HepG2 (cell line): Measurements from ENCODE around the gene ABCG8. TPM values are rescaled to one million over a fixed set of nuclear protein-coding genes. Genes with fewer than 3 reads are reported as not detected.
A peak's percentile ranks its signal among the peaks of the same experiment; 100 is the strongest.

Experiments
- FLYWCH1 ChIP-seq: sonication (generic); formaldehyde crosslinking; IDR thresholded peaks from 2 replicates; pipeline ENCODE4 v1.8.1; 2023; ENCODE audit warnings: mild to moderate bottlenecking, missing genetic modification reagents
- GLI4 ChIP-seq: sonication (generic); formaldehyde crosslinking; IDR thresholded peaks from 2 replicates; pipeline ENCODE4 v1.5.1; 2020; ENCODE audit warnings: missing genetic modification reagents, mild to moderate bottlenecking, moderate library complexity, borderline replicate concordance
- HIVEP1 ChIP-seq: sonication (generic); formaldehyde crosslinking; IDR thresholded peaks from 2 replicates; pipeline ENCODE4 v1.4.0; 2020; ENCODE audit warnings: mild to moderate bottlenecking, missing genetic modification reagents
- ISX ChIP-seq: sonication (generic); formaldehyde crosslinking; conservative IDR thresholded peaks from 2 replicates; pipeline ENCODE4 v1.5.0; 2020; ENCODE audit warnings: missing genetic modification reagents
- MATR3 ChIP-seq: sonication (generic); formaldehyde crosslinking; IDR thresholded peaks from 2 replicates; pipeline ENCODE4 v1.4.0; 2020; ENCODE audit warnings: missing genetic modification reagents
- MEIS2 ChIP-seq: sonication (generic); formaldehyde crosslinking; IDR thresholded peaks from 2 replicates; pipeline ENCODE4 v1.9.0; 2021; ENCODE audit warnings: mild to moderate bottlenecking, missing genetic modification reagents
- MIER2 ChIP-seq: IDR thresholded peaks from 2 replicates; pipeline ENCODE4 v1.6.1; 2016; ENCODE audit warnings: missing biosample characterization, missing genetic modification reagents
- NONO ChIP-seq, 2 experiments: fragments of 450-650 bp in 1 of 2; sonication (generic) in 1 of 2; formaldehyde crosslinking in 1 of 2; IDR thresholded peaks in 1 of 2; conservative IDR thresholded peaks in 1 of 2; 2 replicates each; pipeline versions ENCODE4 v1.6.1 to v1.8.0; 2017 to 2022; ENCODE audit warnings: mild to moderate bottlenecking in 1 of 2, missing genetic modification reagents in 1 of 2, moderate library complexity in 1 of 2
- RBFOX2 ChIP-seq: fragments of 200-400 bp; formaldehyde crosslinking; IDR thresholded peaks from 2 replicates; pipeline ENCODE4 v1.6.1; 2017; ENCODE audit warnings: low read depth, mild to moderate bottlenecking, low read length
- REL ChIP-seq: sonication (generic); formaldehyde crosslinking; conservative IDR thresholded peaks from 2 replicates; pipeline ENCODE4 v1.8.0; 2022; ENCODE audit warnings: mild to moderate bottlenecking, missing genetic modification reagents, moderate library complexity
- RNF2 ChIP-seq: fragments of 450-650 bp; conservative IDR thresholded peaks from 2 replicates; pipeline ENCODE4 v1.6.1; 2016; ENCODE audit warnings: low read depth
- SOX13 ChIP-seq, 3 experiments: fragments of 450-650 bp in 1 of 3; sonication (generic) in 1 of 3; formaldehyde crosslinking in 1 of 3; IDR thresholded peaks in 2 of 3; conservative IDR thresholded peaks in 1 of 3; 2 replicates each; pipeline versions ENCODE4 v1.5.0 to v1.6.1; 2016 to 2020; ENCODE audit warnings: antibody characterized with exemption in 1 of 3, mild to moderate bottlenecking in 1 of 3, missing compliant biosample characterization in 1 of 3, missing genetic modification reagents in 1 of 3, moderate library complexity in 1 of 3
- SUZ12 ChIP-seq: fragments of 150-350 bp; IDR thresholded peaks from 2 replicates; pipeline ENCODE4 v1.6.1; 2014; ENCODE audit warnings: low read depth, low read length
- SYNCRIP ChIP-seq: fragments of 200-400 bp; formaldehyde crosslinking; IDR thresholded peaks from 2 replicates; pipeline ENCODE4 v1.6.1; 2018; ENCODE audit warnings: mild to moderate bottlenecking, low read depth, low read length; ENCODE audit not compliant: insufficient read depth
- TBX3 ChIP-seq: fragments of 450-650 bp; IDR thresholded peaks from 2 replicates; pipeline ENCODE4 v1.6.1; 2017; ENCODE audit warnings: antibody characterized with exemption, mild to moderate bottlenecking, inconsistent platforms, borderline replicate concordance
- TOPORS ChIP-seq: sonication (generic); formaldehyde crosslinking; IDR thresholded peaks from 2 replicates; pipeline ENCODE4 v1.8.0; 2023; ENCODE audit warnings: mild to moderate bottlenecking, missing genetic modification reagents
- ZFP82 ChIP-seq: sonication (generic); formaldehyde crosslinking; IDR thresholded peaks from 2 replicates; pipeline ENCODE4 v1.5.1; 2020; ENCODE audit warnings: mild to moderate bottlenecking, missing genetic modification reagents, borderline replicate concordance
- ZMAT5 ChIP-seq: sonication (generic); formaldehyde crosslinking; IDR thresholded peaks from 2 replicates; pipeline ENCODE4 v1.5.0; 2020; ENCODE audit warnings: mild to moderate bottlenecking, low read depth, missing genetic modification reagents, borderline replicate concordance
- ZNF275 ChIP-seq: sonication (generic); formaldehyde crosslinking; IDR thresholded peaks from 2 replicates; pipeline ENCODE4 v1.8.0; 2022; ENCODE audit warnings: missing genetic modification reagents, mild to moderate bottlenecking, inconsistent platforms, borderline replicate concordance
- ZNF383 ChIP-seq: sonication (generic); formaldehyde crosslinking; IDR thresholded peaks from 2 replicates; pipeline ENCODE4 v1.4.0; 2020; ENCODE audit warnings: missing genetic modification reagents, mild to moderate bottlenecking, borderline replicate concordance
- ZNF468 ChIP-seq: sonication (generic); formaldehyde crosslinking; IDR thresholded peaks from 2 replicates; pipeline ENCODE4 v1.8.0; 2022; ENCODE audit warnings: mild to moderate bottlenecking, moderate library complexity, missing genetic modification reagents
- ZNF496 ChIP-seq: sonication (generic); formaldehyde crosslinking; IDR thresholded peaks from 2 replicates; pipeline ENCODE4 v1.8.1; 2023; ENCODE audit warnings: mild to moderate bottlenecking, moderate library complexity, missing genetic modification reagents; ENCODE audit not compliant: insufficient replicate concordance
- ZNF670 ChIP-seq: sonication (generic); formaldehyde crosslinking; IDR thresholded peaks from 2 replicates; pipeline ENCODE4 v1.8.0; 2022; ENCODE audit warnings: mild to moderate bottlenecking, missing genetic modification reagents, borderline replicate concordance
- ZNF704 ChIP-seq: sonication (generic); formaldehyde crosslinking; IDR thresholded peaks from 2 replicates; pipeline ENCODE4 v1.8.1; 2023; ENCODE audit warnings: mild to moderate bottlenecking, inconsistent platforms, moderate library complexity, missing genetic modification reagents, borderline replicate concordance
- ZNF740 ChIP-seq: sonication (generic); formaldehyde crosslinking; IDR thresholded peaks from 2 replicates; pipeline ENCODE4 v1.4.0; 2020; ENCODE audit warnings: missing genetic modification reagents
- ZNF782 ChIP-seq: sonication (generic); formaldehyde crosslinking; IDR thresholded peaks from 2 replicates; pipeline ENCODE4 v1.4.0; 2020; ENCODE audit warnings: missing genetic modification reagents, mild to moderate bottlenecking, borderline replicate concordance
- polyA plus RNA-seq, 8 experiments: library from polyadenylated mRNA; depleted of rRNA in 3 of 8; stranded (reverse) in 7 of 8; unstranded in 1 of 8; fragments of >200 nt; fragmentation: Illumina TruSeq in 4 of 8; extraction: Trizol in 4 of 8; gene quantifications; 2 replicates each; pipeline versions ENCODE4 v1.2.1 to v1.2.3, GENCODE V29; 2011 to 2016; ENCODE audit warnings: low read depth in 4 of 8, missing spikeins in 1 of 8, mixed read lengths in 1 of 8; ENCODE audit not compliant: insufficient read depth in 1 of 8
- total RNA-seq, 5 experiments: library from RNA; depleted of rRNA; stranded (reverse); fragments of >200 nt; fragmentation: Illumina TruSeq; extraction: Trizol; gene quantifications; 2 replicates each; pipeline ENCODE4 v1.2.3, GENCODE V29; 2016; ENCODE audit warnings: low read depth in 1 of 5

Gene ABCG8
- total and polyA plus RNA-seq, 2 of the 13 experiments (the other 11 are each of a cell fraction or from before 2014, with no cell fraction given) = 8.1 to 8.8 TPM

- TF ChIP-seq NONO (IDR thresholded peaks at IDR 0.05) (no peak), NONO (CRISPR knock-in tag; conservative IDR thresholded peaks at IDR 0.05) (0 out of 2 replicates have a peak, but pooled peaks have one; percentile 27), REL (CRISPR knock-in tag) (no peak), RBFOX2 (no peak), ZNF782 (CRISPR knock-in tag) (no peak), SUZ12 (no peak), MIER2 (CRISPR knock-in tag) (no peak), ZNF496 (CRISPR knock-in tag) (no peak), TBX3 (no peak), ZNF704 (CRISPR knock-in tag) (no peak), MEIS2 (CRISPR knock-in tag) (no peak; the same call in 1 of the 2 replicates), GLI4 (no peak), ZMAT5 (CRISPR knock-in tag) (no peak), HIVEP1 (CRISPR knock-in tag) (0 out of 2 replicates have a peak, but pooled peaks have one; percentile 43), ZNF740 (CRISPR knock-in tag) (no peak), ZFP82 (CRISPR knock-in tag) (no peak), FLYWCH1 (CRISPR knock-in tag) (no peak), ZNF383 (CRISPR knock-in tag) (no peak), ZNF275 (CRISPR knock-in tag) (0 out of 2 replicates have a peak, but pooled peaks have one; percentile 49), ISX (CRISPR knock-in tag) (no peak), MATR3 (CRISPR knock-in tag) (no peak), RNF2 (no peak), TOPORS (no peak), SYNCRIP (no peak), ZNF468 (CRISPR knock-in tag) (no peak), ZNF670 (CRISPR knock-in tag) (no peak), SOX13 (IDR thresholded peaks at IDR 0.05) (no peak), SOX13 (CRISPR knock-in tag; conservative IDR thresholded peaks at IDR 0.05 in 1 of 2, IDR thresholded peaks at IDR 0.05 in 1 of 2) (no peak)
Measured at GRCh38 chr2:43877782-43878464, 39.2 kb downstream of the ABCG8 start (continued).
